ENCODE data around the gene ITGA2B.

Gene ITGA2B

DNA sequence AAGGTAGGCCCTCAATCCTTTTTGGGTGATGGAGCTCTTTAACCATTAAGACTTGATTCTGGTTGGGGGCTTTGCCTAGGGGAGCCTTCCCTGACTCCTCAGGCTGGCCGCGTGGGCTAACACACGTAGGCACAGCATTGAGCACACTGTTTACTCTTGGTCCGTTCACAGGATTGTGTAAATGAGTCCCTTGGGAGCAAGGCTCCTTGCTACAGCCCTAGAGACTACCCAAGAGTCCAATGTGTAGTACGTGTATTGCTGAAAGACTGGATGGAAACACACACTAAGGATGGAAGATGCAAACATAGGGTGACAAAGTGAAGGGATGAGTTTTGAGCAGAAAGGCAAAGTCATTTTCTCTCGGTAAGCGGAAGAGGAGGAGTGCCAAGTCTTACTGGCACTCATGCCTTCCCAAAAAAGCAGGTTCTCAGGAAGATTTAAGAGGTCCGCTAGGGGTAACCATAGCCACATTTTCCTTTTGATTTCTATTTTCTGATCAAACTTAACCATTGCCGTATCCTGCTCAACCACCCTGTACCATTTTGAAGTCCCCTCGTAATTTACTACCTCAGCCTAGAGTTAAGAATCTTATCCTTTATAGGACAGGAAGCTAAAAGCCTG is 911 bp upstream of the ITGA2B start:
- DNase-seq: no peak

DNA sequence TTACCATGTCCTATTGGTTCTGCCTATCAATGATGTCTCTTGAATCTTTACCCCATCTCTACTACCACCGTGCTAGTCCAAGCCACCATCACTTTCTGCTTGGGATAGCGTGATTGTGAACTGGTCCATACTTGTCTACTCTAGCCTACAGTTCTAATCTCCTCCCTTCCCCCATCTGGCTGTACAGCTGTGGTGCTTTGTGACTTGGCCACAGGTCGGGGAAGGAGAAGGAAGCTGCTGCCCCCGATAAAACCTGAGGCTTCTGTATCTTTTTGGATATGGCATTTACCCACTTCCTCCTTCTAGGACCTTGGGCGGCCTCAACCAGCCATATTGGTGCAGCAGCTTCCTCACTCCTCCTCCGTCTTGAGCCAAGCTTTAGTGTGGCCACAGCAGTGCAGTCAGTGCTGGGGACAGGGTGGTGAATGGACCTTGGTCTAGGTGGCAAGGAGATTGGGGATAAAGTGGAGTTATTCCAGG is 314 bp upstream of the ITGA2B start:
- no peak for DNase-seq

DNA sequence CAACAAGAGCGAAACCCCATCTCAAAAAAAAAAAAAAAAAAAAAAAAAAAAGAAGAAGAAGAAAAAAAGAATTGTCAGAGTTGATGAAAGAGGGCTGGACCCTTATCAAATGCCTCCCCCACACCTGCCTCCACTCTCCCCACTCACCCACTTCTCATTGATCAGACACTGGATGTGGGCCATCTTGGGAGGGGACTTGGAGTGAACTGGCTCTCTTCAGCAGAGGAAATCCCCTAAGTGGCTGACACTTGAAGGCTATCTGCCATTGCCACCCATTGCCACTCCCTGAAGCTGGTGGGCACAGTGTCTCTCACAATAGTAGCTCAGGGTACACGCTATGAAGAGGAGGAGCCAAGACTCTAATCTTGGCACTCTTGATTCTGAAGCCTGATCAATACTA is 1.6 kb downstream of the ITGA2B start:
- no peak for DNase-seq

DNA sequence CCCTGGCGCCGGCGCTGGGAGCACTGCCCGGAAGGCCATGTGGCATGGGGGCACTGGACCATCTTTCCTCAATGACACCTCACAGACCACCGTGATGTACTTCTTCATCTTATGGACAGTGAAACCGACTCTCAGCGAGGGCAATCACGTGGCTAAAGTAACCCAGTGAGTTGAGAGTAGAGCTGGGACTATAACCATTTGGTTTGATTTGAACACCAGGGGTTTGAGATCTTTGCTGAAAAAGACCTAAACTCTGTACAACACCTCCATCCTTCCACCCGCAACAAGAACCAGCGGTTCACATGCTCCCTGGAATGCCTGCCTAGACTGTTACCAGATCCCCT is 3.3 kb downstream of the ITGA2B start:
- no peak for DNase-seq

DNA sequence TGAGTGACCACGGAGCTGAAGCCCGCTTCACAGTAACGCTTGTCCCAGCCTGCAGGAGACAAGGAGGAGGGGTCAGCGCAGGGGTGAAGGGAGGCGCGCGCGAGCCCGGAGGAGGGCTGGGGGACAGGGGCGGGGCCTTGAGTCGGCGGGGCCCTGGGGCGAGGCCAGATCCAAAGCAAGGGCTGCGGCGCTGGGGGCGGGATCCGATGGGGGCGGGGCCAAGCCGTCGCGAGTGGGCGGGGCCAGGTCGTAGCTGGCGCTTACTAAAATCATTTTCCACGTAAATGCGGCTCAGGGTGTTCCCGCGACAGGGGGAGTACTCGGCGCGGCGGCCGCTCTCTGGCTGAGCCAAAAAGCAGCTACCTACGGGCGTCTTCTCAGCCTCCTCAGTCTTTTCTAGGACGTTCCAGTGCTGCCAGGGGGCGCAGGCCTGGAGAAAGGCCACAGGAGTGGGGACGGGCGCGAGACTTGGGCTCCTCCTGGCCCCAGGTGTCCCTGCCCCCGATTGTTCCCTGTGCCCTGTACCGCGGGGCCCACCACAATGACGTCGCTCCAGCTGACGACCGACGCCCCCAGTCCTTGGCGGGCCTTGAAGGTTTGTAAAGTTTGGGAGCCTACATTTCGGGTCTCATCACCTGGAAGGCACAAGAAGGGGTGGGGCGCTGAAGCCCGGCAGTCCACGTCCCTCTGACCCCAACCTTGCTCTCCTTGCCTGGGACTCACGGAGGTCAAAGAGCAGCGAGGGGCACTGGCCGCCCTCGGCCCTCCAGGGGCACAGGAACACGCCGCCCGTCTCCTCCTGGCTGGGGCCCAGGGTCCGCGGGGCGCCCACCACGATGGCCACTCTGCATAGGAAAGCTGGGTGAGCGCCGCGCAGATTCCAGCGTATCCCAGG is 3.9 kb downstream of the ITGA2B start:
- DNase-seq: peak; percentile 88

DNA sequence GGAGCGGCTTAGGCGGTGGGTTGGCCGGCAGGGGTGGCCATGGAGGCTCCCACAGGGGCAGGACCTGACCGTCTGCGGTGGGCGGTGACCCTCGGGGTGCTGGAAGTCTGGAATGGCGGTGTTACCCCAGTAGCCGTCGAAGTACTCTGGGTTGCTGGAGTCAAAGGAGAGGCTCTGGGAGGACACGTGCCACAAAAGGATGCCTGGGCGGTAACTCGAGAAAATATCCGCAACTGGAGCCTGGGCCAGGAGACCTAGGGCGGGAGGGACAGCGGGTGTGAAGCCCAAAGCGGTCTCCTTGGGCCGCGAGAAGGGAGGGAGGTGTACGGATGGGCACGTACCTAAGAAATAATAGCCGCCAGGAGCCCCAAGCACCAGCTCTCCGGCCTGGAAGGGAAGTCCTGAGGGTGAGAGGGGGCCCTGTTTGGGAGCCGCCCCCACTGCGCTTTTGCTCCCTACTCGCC is 4.6 kb downstream of the ITGA2B start:
- DNase-seq: no peak

DNA sequence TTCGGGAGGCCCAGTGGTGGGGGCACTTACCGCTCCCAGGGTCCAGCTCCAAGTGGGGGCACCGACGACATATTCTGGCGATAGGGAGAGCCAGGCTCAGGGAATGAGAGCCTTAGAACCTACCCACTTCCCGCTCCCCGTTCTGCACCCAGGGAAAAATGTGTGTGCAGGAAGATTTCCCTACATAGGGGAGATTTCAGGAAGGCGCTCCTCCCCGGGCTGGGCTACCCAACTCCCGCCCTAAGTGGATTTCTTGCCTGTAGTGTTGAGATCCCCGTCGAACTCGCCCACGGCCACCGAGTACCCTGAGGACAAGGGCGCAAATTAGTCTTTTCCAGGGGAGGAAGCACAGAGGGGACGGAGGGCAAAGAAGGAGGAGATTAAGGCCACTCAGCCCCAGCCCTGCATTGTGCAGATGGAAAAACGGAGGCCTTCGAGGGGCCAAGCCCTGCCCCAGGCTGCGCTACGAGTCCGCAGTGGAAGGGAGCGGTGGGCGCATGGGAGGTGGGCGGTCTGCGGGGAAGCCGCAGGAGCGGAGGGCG is 5.1 kb downstream of the ITGA2B start:
- no peak for DNase-seq

DNA sequence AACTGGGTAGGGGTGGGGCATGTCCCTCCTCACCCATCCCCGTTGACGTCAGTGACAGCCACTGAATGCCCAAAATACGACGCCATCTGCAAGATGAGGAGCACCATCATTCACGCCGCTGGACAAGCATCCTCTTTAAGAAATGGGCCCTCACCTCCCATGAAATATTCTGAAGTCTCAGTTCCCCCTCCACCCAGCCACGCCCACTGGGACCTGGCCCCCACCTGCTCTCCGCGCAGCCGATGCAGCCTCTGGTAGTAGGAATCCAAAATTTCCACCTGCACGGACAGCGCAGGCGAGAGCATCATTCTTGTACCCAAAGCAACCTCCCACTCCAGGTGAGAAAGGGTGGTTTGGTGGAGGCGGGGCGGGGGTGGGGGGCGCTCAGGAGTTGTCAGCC is 5.6 kb downstream of the ITGA2B start:
- DNase-seq: no peak

DNA sequence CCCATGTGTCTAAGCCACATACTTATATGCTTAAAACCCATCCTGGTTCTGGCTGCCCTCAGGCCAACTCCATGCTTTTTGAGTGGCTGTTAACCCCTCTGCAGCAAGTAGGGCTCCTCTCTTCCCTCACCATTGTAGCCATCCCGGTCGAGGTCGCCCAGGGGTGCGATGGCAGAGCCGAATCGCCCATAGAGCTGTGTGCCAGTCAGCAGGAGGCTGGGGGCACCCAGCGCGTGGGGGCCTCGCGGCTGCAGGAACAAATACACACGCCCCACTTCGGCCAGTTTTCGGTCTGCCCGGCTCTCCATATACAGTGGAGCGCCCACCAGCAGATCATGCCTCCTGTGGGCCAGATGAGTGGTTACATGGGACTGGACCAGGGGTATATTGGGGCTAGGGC is 6.1 kb downstream of the ITGA2B start:
- DNase-seq: no peak

DNA sequence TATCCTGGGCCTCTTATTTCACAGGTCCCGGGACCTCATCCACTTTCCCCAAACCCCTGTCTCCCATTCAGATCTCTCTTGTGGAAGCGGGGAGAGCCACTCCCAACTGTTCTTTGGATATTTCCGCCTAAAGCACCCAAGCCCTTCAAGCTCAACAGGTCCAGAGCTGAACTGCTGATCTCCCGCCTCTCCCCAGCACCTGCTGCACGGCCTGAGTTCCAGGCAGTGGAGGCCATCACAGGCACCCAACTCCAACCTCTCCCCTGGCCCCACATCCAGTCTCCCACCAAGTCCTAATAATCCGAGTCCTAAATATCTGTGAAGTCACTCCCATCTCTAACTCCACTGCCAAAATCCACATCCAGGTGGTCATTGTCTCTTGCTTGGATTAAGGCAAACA is 6.5 kb downstream of the ITGA2B start:
- DNase-seq: no peak

DNA sequence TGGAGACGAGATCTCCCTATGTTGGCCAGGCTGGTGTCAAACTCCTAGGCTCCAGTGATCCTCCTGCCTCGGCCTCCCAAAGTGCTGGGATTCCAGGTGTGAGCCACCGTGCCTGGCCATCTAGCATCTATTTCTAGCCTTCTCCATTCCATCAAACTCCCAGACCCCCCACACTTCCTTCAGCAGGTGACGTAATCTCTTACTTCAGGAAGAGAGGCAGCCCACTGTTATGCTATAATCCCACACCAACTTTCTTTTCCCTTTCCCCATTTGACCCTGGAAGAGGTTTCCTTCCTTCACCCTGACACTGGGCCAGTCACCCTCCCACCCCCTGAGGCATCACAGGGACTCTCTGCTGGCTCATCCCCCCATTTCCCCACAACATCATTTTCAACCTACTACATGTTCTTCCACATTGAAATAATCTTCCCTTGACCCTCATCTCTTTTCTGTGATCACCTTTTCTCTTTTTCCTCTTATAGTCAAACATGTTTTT is 7.6 kb downstream of the ITGA2B start:
- no peak for DNase-seq

DNA sequence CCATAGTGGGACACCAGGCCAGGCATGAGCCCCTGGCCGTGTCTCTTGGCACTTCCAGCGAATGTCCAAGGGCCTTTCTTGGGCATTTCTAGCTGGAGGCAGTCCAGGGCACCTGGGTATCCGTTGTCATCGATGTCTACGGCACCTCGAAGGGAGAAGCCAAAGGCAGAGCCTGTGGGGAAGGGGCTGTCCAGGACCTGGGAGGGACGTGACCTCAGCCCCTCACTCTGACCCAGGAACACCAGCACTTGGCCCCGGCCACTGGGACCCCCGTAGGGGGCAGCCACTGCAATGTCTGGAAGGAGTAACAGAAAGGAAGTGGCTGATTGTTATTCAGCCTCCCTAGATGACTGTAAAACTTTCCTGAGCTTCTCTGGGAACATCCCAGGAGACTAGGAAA is 8.7 kb downstream of the ITGA2B start:
- no peak for DNase-seq

DNA sequence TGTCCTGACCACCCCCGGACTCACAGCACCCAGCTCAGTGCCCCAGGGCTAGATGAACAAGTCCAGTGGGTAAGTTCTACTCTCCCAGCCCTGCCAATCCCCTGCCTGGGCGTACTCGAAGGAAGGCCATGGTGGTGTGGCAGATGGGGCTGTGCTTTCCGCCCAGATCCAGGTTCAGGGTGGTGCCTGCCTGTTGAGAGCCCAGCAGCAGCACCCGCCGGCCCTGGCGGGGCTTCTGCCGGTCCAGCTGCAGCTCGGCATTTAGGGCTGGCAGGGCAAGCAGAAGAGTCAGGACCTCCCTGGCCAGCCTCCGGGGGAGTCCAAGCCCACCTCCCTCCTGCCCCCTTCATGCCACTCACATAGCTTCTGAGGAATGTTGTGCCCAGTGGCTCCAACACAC is 9.6 kb downstream of the ITGA2B start:
- DNase-seq: no peak

DNA sequence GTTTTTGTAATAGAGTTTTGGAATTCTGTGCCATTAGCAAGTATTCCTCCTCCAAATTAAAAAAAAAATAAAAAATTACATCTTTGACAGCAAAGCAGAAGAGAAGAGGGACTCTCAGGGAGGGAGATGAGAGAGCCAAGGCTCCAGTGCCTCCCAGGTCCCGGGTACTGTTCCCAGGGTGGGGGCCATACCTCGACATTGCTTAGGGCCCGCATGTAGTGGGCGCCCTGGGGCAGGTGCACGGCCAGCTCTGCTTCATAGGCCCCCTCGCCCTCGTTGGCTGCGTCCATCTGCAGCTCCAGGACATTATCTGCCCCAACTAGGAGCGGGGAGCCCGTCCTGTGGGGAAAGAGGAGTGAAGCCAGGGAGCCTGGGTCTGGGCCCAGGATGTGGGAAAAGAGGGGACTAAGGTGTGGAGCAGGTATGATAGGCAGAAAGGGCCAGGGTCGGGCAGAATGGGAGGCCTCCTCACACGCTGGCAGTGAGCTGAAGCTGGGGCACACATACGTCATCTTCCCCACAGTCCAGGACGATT is 11.2 kb downstream of the ITGA2B start:
- DNase-seq: no peak

DNA sequence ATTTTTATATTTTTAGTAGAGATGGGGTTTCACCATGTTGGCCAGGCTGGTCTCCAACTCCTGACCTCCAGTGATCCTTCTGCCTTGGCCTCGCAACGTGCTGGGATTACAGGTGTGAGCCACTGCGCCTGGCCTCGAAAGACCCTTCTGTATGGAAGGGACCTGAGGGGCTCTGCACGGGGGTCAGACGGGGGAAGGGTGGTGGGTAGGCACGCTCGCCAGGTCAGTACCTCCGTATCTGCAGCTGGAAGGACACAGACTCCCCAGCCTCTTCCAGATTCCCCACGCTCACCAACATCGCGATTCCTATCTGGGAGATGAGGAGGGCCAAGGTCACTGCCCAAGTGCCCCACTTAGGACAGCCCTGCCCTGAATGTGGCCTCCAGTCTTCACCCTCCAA is 12.7 kb downstream of the ITGA2B start:
- no peak for DNase-seq

DNA sequence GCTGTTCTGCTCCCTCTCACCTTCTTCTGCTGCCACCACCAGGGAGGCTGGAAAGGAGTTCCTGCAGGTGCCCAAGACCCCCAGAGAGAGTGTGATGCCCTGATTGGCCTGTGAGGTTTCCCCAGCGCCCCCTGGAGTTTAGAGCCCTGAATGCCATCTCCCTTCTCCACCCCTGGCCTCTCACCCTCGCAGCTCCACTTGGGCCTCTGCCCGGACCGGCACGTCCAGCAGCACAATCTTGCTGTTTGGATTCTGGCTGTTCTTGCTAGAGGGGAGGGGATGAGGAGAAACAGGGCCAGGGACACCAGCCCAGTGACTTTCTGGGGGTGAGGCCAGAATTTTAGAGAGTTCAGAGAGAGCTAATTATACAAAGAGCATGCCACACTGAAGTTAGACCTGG is 13.3 kb downstream of the ITGA2B start:
- DNase-seq: peak; percentile 27

DNA sequence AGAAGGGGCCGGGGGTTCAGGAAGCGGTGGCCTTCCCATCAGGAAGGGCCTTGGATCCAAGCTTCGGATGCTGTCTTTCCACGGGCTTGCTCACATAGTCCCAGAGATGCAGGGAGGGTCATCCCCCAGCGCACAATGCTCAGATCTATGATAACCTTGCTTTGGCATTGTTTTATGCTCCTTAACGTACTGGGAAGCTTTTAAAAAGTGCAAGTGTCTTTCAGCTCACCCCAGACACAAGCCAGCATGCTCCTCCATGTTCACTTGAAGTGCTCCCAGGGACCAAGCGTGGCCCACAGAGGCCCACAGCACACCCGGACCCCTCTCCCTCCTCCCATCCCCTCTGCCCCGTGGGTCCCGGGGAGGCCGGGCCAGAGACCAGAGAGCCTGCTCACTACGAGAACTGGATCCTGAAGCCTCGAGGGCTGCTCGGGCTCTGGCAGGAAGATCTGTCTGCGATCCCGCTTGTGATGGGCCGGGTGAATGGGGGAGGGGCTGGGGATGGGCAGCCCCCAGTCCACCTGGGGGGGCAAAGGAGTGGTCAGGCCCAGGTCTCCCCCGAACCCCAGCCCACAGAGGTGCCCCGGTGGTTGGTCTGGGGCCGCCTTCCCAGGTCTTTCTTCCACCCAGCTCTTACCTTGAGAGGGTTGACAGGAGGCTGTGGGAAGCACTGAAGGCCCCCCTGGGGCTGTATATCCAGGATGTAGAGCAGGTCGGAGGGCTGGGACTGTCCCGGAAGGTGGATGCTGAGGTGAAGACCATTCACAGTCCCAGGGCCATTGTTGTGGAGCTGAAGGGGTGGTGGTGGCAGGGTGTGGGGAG is 14.0 kb downstream of the ITGA2B start:
- no peak for DNase-seq

DNA sequence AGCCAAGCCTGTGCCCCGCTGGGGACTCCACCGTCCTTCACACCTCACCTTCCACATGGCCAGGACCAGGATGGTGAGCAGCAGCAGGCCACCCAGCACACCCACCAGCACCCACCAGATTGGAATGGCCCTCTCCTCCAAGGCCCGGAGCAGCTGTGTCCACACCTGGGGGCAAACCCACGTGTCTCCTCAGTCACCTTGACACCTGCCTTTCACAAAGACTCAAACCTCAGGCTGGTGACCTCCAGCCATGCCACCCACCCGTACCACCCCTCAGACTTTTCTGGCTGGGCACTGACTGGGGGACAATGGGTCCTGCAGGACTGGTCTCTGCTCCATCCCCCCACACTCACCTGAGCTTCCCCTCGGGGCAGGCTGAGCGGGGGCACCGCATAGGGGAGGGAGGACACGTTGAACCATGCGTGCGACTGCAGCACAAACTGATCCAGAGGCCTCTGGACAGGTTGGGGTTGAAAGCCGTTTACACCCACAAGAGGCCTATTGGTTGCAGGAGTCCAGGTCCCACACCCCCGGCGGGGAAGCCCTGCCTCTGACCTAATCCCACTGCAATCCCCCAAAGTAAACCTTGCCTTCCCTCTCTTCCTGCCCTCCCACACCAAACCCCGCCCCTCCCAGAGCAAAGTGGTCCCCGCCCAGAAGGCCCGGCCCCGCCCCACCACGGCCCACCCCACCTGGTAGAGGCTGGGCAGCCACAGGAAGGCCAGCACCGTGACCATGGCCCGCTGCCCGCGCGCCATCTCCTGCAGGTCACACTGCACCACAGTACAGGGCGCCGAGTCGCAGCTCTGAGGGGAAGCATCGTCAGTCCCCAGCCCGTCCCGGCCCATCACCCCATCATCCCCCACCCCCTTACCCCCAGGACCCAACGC is 14.9 kb downstream of the ITGA2B start:
- DNase-seq: no peak

DNA sequence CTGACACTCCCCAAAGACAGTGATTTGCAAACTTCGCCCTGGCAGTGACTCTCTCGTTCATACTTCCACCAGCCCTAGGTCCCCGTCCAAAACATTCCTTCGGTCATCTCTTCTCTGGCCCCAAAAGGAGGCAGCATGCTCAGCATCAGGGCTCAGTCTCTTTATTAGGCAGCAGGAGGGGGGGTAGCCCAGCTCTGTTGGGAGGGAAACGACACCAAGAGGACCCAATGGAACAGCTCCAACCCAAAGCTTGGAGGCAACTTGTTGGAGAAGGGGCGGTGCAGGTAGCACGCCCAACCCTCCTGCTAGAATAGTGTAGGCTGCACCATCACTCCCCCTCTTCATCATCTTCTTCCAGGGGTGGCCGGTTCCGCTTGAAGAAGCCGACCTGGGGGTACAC is 17.4 kb downstream of the ITGA2B start:
- DNase-seq: no peak

DNA sequence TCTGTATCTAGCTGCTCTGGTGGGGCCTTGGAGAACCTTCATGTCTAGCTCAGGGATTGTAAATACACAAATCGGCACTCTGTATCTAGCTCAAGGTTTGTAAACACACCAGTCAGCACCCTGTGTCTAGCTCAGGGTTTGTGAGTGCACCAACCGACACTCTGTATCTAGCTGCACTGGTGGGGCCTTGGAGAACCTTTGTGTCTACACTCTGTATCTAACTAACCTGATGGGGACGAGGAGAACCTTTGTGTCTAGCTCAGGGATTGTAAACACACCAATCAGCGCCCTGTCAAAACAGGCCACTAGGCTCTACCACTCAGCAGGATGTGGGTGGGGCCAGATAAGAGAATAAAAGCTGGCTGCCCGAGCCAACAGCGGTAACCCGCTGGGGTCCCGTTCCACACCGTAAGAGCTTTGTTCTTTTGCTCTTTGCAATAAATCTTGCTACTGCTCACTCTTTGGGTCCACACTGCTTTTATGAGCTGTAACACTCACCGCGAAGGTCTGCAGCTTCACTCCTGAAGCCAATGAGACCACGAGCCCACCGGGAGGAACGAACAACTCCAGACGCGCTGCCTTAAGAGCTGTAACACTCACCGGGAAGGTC is 19.9 kb downstream of the ITGA2B start:
- peak; percentile 29 for DNase-seq

Data from activated CD4-positive, alpha-beta T cell treated with anti-CD3 and anti-CD28 coated beads, Interleukin-10, Interleukin-2, amounts not matched to agents 100 ng/mL and 50 ng/mL, durations not matched to agents 16 hours and 8 hours (primary cell).